SKM-1 treated with dmso at 0.1 percent for 144 hours (cell line): Measurements from ENCODE around the gene HAPLN2.
"Not testable (repeated sequence)": the region's sequence is repeated elsewhere in the genome, so short reads cannot be mapped to it uniquely, and the experiment has no call there.

Experiments
- DNase-seq: peaks from one replicate; lab custom pipeline; 2025; ENCODE audit not compliant: unreplicated experiment; lab: John Stamatoyannopoulos, UW

Gene HAPLN2

DNA sequence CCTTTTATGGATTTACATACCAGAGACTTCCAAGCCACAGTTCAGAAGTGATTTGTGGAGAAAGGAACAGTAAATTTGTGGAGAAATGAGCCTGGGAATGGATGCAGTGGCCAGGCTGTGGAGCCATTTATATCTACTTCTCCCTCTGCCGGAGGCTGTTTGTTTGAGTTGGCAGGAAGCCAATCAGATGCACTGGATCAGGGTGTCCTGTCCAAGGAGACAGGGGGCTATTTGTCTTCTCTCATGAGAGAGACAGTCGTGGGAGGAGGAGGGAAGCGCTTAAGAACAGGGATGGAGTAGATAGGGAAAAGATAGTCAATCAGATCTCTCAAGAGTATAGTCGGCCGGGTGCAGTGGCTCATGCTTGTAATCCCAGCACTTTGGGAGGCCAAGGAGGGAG lies 2.8 kb upstream of the HAPLN2 start:
- no peak for DNase-seq

DNA sequence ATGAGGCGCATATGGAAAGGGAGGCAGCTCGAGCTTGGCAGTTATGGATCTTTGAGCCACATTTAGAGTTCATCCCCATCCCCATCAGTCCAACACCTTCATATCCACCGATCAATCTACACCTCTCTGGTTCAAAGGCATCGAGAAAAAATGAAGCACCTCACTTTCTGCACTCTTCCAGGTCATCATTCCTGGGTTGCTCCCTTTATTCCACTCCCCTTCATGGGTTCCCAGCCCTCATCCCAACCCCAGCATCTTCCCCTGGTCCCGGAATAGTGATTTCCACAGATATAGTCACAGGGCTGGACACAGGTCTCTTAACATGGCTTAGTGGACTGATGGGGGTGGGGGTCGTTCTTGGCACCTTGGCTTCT lies 354 bp downstream of the HAPLN2 start:
- no peak for DNase-seq

DNA sequence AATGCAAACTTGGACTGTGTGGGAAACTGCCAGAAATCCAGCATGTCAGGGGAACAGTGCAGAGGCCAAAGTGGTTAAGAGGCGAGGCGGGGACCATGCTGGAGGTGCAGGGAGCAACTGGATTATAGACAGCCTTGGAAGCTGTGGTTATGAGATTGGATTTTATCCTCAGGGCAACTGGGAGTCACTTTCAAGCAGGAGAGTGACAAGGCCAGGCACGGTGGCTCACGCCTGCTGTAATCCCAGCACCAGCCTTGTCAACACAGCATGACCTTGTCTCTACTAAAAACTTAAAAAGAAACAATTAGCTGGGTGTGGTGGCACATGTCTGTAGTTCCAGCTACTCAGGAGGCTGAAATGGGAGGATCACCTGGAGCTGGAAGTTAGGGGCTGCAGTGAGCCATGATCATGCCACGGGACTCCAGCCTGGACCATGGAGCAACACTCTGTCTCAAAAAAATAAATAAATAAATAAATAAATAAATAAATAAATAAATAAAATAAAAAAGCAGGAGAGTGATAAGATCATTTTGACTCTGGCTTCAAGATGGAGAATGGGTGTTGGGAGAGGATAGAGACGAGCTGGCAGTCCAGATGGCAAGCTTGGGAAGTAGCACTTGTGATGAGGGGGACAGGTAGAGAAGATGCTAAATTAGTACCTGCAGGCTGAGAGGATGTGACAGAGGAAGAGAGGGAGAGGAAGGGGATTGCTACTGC lies 3.5 kb downstream of the HAPLN2 start:
- no peak for DNase-seq

DNA sequence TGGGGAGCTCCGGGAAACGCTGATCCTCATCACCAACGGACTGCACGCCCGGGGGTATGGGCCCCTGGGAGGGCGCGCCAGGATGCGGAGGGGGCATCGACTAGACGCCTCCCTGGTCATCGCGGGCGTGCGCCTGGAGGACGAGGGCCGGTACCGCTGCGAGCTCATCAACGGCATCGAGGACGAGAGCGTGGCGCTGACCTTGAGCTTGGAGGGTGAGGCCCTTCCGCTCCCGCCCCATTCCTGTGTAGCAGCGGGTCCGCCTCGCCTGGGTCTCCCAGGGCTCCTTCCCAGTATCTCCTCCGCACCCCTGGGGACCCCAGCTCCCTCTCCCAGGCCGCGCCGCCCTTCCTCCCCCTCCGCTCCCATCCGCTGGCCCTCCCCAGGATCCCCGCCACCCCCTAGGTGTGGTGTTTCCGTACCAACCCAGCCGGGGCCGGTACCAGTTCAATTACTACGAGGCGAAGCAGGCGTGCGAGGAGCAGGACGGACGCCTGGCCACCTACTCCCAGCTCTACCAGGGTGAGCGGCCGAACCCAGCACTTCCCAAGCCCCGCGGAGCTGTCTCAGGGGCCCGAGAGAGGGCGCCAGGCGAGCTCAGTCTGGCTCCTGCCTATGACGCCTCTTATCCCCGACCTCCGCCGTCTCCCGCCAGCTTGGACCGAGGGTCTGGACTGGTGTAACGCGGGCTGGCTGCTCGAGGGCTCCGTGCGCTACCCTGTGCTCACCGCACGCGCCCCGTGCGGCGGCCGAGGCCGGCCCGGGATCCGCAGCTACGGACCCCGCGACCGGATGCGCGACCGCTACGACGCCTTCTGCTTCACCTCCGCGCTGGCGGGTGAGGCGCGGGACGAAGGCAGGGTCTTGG lies 5.0 kb downstream of the HAPLN2 start:
- peak; percentile 34 for DNase-seq

DNA sequence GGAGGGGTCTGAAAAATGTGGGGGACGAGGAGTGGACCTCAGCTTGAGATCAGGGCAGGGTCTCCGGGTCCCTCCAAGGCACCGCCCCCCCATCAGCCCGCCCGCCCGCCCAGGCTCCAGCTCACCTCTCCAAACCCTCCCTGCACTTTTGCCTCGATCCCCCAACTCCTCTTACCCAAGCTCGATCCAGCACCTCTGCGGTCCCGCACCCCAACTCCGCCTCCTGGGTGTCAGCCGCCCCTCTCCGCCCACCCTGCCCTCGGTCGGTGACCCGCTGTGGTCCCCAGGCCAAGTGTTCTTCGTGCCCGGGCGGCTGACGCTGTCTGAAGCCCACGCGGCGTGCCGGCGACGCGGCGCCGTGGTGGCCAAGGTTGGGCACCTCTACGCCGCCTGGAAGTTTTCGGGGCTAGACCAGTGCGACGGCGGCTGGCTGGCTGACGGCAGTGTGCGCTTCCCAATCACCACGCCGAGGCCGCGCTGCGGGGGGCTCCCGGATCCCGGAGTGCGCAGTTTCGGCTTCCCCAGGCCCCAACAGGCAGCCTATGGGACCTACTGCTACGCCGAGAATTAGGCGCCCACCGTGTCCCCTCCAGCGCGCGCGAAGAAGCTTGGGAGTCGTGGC lies 5.7 kb downstream of the HAPLN2 start:
- DNase-seq: no peak

DNA sequence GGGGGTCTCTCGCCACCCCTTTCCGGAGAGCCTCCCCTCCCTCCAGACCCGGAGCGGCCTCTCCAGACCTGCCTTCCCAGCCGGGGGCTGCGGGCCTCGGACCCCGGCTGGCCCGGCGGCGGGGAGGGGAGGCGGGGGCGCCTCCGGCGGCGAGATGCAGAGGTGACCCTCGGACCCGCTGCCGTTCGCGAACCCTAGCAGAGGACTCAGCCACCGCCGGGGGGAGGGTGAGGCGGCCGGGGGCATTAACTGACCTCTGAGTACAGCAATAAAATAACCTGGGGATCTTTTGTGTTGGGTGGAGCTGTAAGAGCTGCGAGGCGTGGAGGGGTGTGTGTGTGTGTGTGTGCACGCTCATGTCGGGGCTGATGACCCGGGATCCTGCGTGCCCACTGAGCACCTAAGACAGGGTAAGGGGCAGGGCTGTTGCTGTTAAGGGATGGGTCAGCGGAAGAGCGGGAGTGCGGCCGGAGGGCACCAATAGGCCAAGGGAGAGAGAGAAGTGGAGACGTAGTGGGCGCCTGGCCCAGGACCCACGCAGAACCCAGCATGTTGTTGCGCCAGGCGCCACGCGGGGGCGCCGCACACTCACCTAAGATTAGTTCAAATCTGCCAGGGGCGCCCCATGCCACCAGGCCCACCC lies 6.3 kb downstream of the HAPLN2 start:
- peak; percentile 17 for DNase-seq

DNA sequence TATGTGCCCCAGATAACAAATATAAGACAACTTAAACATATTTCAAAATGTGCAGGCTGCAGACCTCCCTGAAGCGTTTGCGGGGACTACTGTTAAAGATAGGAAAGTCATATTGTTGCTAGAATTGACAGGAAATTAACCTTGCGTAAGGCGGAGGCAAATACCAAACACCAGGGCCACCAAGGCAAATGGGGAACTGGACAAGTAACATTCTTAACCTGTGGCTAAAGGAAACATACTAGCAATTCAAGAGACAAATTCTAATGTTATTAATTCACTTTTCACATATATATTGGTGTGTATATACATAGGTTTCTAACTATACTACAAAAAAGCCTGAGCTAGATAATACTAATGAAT lies 6.8 kb downstream of the HAPLN2 start:
- DNase-seq: no peak

DNA sequence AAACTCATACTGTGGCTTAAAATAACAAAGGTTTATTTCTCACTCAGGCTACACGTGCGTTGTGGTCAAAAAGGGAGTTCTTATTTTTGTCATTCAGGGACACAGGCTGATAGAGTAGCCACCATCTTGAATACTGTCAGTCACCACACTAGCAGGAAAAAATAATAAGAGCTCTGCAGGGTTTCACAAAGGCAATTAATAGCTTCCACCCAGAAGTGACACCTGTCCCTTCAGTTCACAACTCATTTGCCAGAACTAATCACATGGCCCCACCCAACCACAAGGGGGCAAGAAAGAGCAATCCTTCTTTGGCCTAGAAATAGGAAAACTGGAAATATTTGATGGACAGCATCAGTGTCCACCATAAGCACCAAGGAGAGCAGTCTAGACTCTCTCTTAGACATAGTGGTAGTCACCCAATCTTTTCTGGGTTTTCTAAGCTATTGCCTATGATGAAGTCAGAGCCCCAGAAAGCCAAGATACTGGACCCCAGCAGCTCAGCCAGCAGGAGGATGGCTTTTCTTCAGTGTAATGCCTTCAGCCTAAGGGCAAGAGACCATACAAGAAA lies 8.2 kb downstream of the HAPLN2 start:
- DNase-seq: peak; percentile 30

DNA sequence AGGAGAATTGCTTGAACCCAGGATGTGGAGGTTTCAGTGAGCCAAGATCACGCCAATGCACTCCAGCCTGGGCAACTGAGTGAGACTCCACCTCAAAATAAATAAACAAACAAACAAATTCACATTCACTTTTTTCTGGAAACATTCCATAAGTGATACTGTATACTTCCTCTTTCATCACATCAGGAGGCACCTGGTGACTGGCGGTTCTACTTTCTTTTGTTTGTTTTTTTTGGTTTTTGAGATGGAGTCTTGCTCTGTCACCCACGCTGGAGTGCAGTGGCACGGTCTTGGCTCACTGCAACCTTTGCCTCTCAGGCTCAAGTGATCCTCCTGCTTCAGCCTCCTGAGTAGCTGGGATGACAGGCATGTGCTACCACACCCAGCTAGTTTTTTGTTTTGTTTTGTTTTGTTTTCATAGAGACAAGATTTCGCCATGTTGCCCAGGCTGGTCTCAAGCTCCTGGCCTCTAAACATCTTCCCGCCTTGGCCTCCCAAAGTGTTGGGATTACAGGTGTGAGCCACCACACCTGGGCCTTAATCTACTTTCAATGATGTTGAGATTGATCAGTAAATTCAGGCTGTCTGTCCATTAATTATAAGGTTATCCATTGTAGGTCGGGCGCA lies 10.7 kb downstream of the HAPLN2 start:
- DNase-seq: no peak

DNA sequence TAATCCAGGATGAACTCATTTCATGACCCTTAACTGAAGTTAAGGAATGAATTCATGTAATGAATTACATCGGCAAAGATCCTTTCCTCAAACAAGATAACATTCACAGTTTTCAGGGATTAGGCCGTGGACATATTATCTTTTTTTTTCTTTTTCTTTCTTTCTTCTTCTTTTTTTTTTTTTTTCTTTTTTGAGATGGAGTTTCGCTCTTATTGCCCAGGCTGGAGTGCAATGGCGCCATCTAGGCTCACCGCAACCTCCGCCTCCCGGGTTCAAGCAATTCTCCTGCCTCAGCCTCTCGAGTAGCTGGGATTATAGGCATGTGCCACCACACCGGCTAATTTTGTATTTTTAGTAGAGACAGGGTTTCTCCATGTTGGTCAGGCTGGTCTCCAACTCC lies 11.9 kb downstream of the HAPLN2 start:
- DNase-seq: not testable (repeated sequence)

DNA sequence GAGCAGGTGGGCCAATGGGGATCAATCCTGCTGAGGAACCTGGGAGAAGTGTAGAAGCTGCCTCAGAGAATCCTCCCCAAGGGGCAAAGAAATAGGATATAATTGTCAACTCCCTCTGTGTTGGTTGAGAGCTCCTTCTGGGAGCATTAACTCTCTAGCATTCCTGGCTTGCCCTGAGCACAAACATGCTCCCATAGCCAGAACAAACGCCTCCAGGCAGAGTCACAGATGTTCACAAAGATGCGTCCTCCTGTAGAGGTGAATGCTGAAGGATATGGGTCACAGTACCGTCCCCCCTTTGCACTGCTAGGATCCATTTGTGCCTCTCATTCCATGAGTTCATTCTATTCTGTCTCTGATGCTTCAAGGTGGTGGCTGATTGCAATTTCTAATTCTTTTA lies 13.1 kb downstream of the HAPLN2 start:
- DNase-seq: no peak

DNA sequence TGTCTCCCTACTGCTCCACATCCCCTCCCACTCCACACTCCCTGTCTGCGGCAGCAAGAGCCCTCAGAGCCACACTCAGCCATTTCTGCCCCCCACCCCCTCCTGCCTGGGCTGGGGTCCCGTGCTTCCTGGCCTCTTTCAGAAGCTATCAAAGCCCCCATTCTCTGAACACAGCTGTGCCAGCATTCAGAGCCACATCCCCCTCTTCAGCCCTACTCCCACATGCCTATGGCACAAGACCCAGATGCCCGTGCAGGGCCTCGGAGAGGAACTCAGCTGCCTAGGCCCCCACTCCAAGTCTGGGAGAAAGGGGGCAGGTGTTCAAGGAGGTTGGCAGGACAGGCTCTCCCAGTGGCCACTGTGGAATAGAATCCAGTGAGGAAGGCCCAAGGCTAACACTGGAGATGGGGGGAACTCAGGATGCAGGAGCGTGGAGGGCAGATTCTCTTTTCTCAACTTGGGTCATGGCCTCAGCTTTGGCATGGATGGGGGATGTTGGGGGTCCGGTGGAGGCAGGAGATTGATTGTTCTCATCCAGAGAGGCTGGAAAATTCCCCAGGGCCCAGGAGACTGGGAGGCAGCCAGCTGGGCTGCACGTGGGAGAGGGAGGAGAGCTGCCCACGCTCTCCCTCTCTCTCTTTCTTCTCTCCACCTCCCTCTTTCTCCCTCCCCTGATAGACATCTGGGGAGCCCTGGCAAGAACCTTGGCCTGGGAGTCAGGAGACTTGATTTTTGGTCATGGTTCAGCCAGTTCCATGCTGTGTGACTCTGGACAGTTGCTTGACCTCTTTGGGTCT lies 19.2 kb downstream of the HAPLN2 start:
- DNase-seq: no peak

DNA sequence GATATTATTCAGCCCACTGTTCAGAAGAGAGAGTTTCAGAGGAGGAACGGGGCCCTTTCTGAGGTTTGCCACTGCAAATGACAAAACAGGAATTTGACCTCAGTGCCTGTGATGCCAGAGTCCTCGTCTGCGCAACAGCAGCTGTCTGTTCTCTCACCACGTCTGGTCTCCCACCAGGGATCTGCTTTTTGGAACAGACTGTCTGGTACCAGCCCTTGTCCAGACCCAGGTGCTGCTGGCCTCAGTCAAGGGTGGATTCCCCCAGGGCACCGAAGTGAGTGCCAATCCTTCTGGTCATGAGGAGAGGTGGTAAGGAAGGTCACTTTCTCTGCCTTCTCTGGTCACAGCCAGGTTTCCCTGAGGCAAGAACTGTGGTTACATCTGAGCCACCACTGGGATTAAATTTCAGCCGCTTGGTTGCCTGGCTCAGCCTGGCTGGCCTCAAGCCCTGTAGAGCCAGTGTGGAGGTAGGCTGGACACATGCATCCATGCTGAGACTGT lies 20.4 kb downstream of the HAPLN2 start:
- DNase-seq: no peak

DNA sequence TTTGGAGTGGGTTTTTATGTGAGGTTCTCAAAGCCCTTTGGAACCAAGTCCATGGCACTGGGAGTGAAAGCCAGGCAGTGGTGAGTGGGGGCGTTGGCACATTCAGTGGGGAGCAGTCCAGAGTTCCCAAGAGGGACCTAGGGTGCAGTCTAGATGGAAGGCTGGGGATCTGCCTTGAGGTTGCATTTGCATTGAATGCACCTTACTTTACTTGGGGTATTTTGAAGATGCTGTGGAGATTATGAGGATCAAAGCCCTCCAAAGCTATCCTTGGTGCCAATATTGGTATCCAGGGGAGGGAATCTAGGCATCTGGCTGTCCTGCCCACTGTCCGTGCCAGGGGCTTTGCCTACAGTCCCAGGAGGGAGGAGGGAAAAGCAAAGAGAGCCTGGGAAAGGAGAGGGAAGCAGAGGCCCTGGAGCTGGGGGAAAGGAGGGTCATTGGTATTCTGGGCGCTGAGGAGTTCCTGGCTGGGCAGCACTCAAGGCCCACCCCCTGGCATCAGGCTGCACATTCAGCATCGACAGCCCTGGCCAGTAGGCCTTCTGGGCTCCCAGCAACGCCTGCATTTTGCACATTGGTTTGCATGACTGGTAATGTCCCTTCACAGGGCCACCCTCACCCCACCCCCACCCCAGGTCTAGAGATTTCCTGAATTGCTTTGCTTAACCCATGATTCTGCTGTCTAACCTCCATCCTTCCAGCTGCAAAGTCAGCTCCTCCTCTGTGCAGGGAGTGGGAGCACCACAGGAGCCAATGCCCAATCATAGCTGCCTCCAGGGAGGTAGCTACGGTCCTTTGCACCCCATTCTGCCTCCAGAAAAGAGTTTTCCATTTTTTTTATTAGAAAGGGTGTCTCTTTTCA lies 21.9 kb downstream of the HAPLN2 start:
- DNase-seq: no peak

DNA sequence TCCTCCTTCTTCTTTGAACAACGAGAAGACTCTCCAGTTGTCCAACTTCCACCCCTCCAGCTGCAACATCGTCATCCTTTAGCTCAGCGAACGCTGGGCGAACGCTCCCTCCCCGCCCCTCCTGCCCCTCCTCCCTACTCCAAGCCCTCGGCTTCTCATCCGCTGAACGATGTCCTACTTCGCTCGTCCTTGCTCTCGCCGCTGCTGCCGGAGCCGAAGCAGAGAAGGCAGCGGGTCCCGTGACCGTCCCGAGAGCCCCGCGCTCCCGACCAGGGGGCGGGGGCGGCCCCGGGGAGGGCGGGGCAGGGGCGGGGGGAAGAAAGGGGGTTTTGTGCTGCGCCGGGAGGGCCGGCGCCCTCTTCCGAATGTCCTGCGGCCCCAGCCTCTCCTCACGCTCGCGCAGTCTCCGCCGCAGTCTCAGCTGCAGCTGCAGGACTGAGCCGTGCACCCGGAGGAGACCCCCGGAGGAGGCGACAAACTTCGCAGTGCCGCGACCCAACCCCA lies 22.6 kb downstream of the HAPLN2 start, which contains the start of gene BCAN:
Gene BCAN, plus strand, starts transcription at position 357 of the 504 bp plus-strand sequence. CDS start 3,938 bp downstream, outside the sequence.
- DNase-seq: no peak

DNA sequence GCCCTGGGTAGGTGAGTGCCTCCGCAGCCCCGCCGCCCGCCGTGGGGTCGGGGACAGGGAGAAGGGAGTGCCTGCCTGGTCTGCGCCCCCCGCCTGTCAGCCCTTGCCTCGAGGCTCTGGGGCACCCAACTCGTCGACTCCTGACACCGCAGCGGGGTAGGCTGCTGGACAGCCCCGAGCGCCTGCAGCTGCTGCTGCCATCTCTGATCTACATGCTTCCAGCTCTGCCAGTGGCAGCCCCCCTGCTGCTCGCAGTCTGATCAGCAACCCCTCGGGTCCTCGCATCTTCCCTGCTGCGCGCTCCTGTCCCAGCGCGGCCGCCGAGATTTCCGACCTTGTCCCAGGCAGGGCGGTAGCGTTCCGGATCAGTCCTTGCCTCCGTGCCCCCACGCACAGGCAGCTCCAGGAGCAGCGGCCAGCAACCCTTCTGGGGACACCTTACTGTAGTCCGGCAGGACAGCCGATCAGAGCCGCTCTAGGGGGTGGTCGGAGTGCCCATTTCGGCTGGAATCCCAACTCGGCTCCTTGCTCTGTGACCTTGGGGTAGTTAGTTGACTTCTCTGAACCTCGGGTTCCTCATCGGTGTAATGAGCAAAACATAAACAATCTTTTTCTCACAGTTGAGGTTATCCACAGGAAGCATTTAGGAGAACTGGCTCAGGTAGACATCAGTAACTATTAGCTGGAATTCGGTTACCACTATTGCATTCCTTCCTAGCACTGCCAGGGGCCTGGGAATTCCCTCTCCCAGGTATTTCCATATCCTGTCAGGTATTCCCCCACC lies 23.2 kb downstream of the HAPLN2 start:
- DNase-seq: no peak

DNA sequence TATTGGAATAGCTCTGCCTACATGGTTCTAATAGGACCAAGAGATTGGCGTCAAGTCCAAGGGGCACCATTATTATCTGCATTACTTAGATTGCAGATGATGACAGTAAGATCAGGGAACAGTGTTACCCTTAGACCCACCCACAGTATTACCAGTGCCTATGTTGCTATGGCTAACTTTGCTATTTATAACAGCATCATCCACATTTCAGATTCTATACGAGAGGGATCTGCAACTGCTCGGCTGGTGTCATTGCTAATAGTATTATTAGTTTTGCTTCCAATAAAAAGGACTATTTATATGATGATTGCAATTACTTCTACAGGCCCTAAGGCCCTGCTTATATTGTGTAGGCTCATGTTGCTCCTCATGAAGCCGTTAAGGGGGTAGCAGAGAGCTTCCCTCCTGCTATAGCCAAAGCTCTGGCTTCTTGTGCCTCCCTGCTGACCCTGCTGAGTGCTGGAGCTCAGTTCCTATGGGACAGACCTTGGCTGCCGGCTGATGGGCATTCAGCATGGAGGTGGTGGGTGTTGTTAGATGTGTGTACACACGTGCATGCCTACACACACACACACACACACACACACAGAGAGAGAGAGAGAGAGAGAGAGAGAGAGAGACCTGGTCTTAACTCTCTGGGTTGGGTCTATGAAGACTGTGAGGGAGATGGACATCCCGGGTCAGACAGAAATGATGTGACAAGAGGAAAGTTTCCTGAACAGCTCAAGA lies 24.0 kb downstream of the HAPLN2 start:
- DNase-seq: no peak
